ENCODE measurements around the gene ASB4. TPM values are rescaled to one million over a fixed set of nuclear protein-coding genes. Genes with fewer than 3 reads are reported as not detected.

Gene ASB4
- total and polyA plus RNA-seq, 2 experiments from 2014 or later: not detected

- H3K27ac Mint-ChIP-seq: no peak overlapping the region
- H3K9me3 Mint-ChIP-seq: no peaks in the 10 kb centered on the region
- H2AFZ ChIP-seq: no peak overlapping the region
Measured at GRCh38 chr7:95446618-95447017, 39.1 kb upstream of the ASB4 start.

More at GRCh38 chr7:95446618-95447017, 39.1 kb upstream of the ASB4 start:
- Mint-ChIP-seq H3K27me3 (ENCODE audit: insufficient read depth, low read depth, poor library complexity) (no peaks in the 10 kb centered on the region), H3K4me3 (no peak overlapping the region), H3K4me1 (no peaks in the 10 kb centered on the region), H3K36me3 (ENCODE audit: low read depth) (no peaks in the 10 kb centered on the region)
- H4K20me1 ChIP-seq (replicated peaks; ENCODE audit: insufficient read depth): no peaks in the 10 kb centered on the region
- no peaks in the 10 kb centered on the region for H3K9me2 ChIP-seq (ENCODE audit: insufficient read depth)
- DNase-seq (ENCODE audit: low spot score) (no peak), ATAC-seq (no peak)
- no peak overlapping the region for H3K27ac ChIP-seq (ENCODE audit: low read depth)
- H3F3A ChIP-seq (replicated peaks; ENCODE audit: low read depth): no peaks in the 10 kb centered on the region
- TF ChIP-seq EZH2phosphoT487 (IDR thresholded peaks at IDR 0.05; ENCODE audit: unreplicated experiment): no peak
- no peak for TF ChIP-seq NANOG (IDR thresholded peaks at IDR 0.05; ENCODE audit: borderline replicate concordance)
- TF ChIP-seq ZNF331 (CRISPR knock-in tag; IDR thresholded peaks at IDR 0.05; ENCODE audit: low read depth): no peak
- no peak for TF ChIP-seq POLR2AphosphoS5 (IDR thresholded peaks at IDR 0.05; ENCODE audit: low read depth)
- TF ChIP-seq JUNB (IDR thresholded peaks at IDR 0.05; ENCODE audit: unreplicated experiment): no peak
- TF ChIP-seq ZNF114 (CRISPR knock-in tag; IDR thresholded peaks at IDR 0.05): no peak
- no peak for TF ChIP-seq ZNF462 (CRISPR knock-in tag; IDR thresholded peaks at IDR 0.05)
- TF ChIP-seq CTCF (conservative IDR thresholded peaks at IDR 0.05; ENCODE audit: low read depth in 2 of 2): no peak
- H3K27me3 ChIP-seq (ENCODE audit: insufficient read depth): no peaks in the 10 kb centered on the region
- H3K36me3 ChIP-seq (ENCODE audit: insufficient read depth): no peaks in the 10 kb centered on the region
- H3K4me2 ChIP-seq: no peak overlapping the region
- H3K79me2 ChIP-seq (replicated peaks; ENCODE audit: insufficient read depth): no peaks in the 10 kb centered on the region
- no peak overlapping the region for H3K4me3 ChIP-seq
- no peaks in the 10 kb centered on the region for H3K4me1 ChIP-seq (ENCODE audit: insufficient read depth)

All from GM23338 (cell line).